MM.1S (cell line): ENCODE measurements around the gene HRAS.

ENCODE experiments used
- DNase-seq: peaks from one replicate; pipeline ENCODE4 v3.0.0-alpha.2; 2015
- H2AFZ ChIP-seq: fragments of 300-600 bp; sonication (generic); 2 replicates; pipeline ENCODE4 v1.6.0; 2016; ENCODE audit warnings: antibody characterized with exemption, low read length
- H3F3A ChIP-seq: fragments of 300-600 bp; sonication (generic); 2 replicates; pipeline ENCODE4 v1.6.1; 2016; ENCODE audit warnings: mild to moderate bottlenecking, antibody characterized with exemption, low read length, moderate library complexity, mixed read lengths; ENCODE audit not compliant: insufficient read depth
- H3K27ac ChIP-seq: fragments of 300-600 bp; sonication (generic); 2 replicates; pipeline ENCODE4 v1.5.1; 2016; ENCODE audit warnings: mild to moderate bottlenecking, low read length
- H3K27me3 ChIP-seq: fragments of 300-600 bp; sonication (generic); replicated peaks from 2 replicates; pipeline ENCODE4 v1.6.0; 2016; ENCODE audit warnings: low read length; ENCODE audit not compliant: insufficient read depth
- H3K36me3 ChIP-seq: fragments of 300-600 bp; sonication (generic); replicated peaks from 2 replicates; pipeline ENCODE4 v1.6.1; 2016; ENCODE audit warnings: mild to moderate bottlenecking, low read length, mixed read lengths; ENCODE audit not compliant: insufficient read depth
- H3K4me1 ChIP-seq: fragments of 300-600 bp; sonication (generic); 2 replicates; pipeline ENCODE4 v1.6.1; 2016; ENCODE audit warnings: low read length, mixed read lengths
- H3K4me2 ChIP-seq: fragments of 300-600 bp; sonication (generic); 2 replicates; pipeline ENCODE4 v1.6.0; 2016; ENCODE audit warnings: low read depth, low read length
- H3K4me3 ChIP-seq: fragments of 300-600 bp; sonication (generic); 2 replicates; pipeline ENCODE4 v1.5.1; 2016; ENCODE audit warnings: low read length, mixed read lengths
- H3K79me2 ChIP-seq: fragments of 300-600 bp; sonication (generic); 2 replicates; pipeline ENCODE4 v1.6.1; 2016; ENCODE audit warnings: mixed run types, low read length, mixed read lengths
- H3K9ac ChIP-seq: fragments of 300-600 bp; sonication (generic); 2 replicates; pipeline ENCODE4 v1.6.1; 2016; ENCODE audit warnings: low read length, mixed read lengths
- H3K9me2 ChIP-seq: fragments of 300-600 bp; sonication (generic); replicated peaks from 2 replicates; pipeline ENCODE4 v1.6.1; 2016; ENCODE audit warnings: mild to moderate bottlenecking, low read length, mixed read lengths; ENCODE audit not compliant: insufficient read depth
- H3K9me3 ChIP-seq: fragments of 300-600 bp; sonication (generic); replicated peaks from 2 replicates; pipeline ENCODE4 v1.6.1; 2016; ENCODE audit warnings: mild to moderate bottlenecking, low read length, mixed read lengths; ENCODE audit not compliant: insufficient read depth
- H4K20me1 ChIP-seq: fragments of 300-600 bp; sonication (generic); 2 replicates; pipeline ENCODE4 v1.6.1; 2016; ENCODE audit warnings: mild to moderate bottlenecking, low read length, moderate library complexity, mixed read lengths; ENCODE audit not compliant: insufficient read depth
- EZH2 ChIP-seq: fragments of 300-600 bp; sonication (generic); optimal IDR thresholded peaks from 2 replicates; pipeline ENCODE3; 2017; ENCODE audit warnings: low read depth, mild to moderate bottlenecking, antibody characterized with exemption, low read length, mixed read lengths
- EZH2phosphoT487 ChIP-seq: fragments of 300-600 bp; sonication (generic); IDR thresholded peaks from 2 replicates; pipeline ENCODE4 v1.6.1; 2018; ENCODE audit warnings: antibody characterized with exemption, low read length
- TF ChIP-seq, protein P1 (sequence below): fragments of 300-600 bp; sonication (generic); IDR thresholded peaks from 2 replicates; pipeline ENCODE4 v1.5.1; 2016; ENCODE audit warnings: antibody characterized with exemption, low read length, mixed read lengths

The HRAS gene

DNA sequence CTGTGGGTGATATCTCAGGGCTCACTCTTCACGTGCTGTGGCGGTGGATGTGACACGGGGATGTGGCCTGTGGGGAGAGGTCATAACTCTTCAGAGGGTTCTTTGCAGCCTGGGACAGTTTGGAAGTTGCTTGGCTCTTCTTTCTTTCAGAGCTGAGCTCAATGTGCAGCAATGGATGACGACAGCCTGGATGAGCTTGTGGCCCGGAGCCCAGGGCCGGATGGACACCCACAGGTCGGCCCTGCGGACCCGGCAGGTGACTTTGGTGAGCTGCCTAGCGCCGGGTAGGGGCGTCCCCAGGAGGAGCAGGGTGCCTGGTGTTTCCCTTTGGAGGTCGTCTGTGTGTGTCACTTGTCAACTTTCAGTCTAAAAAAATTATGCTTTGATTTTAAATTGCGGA is 46.0 kb upstream of the HRAS start:
- Histone ChIP-seq H3K9me2 (no peaks in the 10 kb centered on the region), H3K9ac (no peak overlapping the region), H3K27ac (no peak overlapping the region), H3K4me3 (no peak overlapping the region), H3K9me3 (no peaks in the 10 kb centered on the region), H2AFZ (no peak overlapping the region), H3K27me3 (no peaks in the 10 kb centered on the region), H3F3A (no peaks in the 10 kb centered on the region), H3K79me2 (peaks cover 81% of the 10 kb centered on the region), H3K4me1 (peaks cover 10% of the 10 kb centered on the region), H4K20me1 (peaks cover 48% of the 10 kb centered on the region), H3K4me2 (no peak overlapping the region), H3K36me3 (peaks cover 6% of the 10 kb centered on the region; the same call in 1 of the 2 replicates)
- no peak for TF ChIP-seq EZH2phosphoT487
- TF ChIP-seq EZH2: no peak
- TF ChIP-seq, protein P1, sequence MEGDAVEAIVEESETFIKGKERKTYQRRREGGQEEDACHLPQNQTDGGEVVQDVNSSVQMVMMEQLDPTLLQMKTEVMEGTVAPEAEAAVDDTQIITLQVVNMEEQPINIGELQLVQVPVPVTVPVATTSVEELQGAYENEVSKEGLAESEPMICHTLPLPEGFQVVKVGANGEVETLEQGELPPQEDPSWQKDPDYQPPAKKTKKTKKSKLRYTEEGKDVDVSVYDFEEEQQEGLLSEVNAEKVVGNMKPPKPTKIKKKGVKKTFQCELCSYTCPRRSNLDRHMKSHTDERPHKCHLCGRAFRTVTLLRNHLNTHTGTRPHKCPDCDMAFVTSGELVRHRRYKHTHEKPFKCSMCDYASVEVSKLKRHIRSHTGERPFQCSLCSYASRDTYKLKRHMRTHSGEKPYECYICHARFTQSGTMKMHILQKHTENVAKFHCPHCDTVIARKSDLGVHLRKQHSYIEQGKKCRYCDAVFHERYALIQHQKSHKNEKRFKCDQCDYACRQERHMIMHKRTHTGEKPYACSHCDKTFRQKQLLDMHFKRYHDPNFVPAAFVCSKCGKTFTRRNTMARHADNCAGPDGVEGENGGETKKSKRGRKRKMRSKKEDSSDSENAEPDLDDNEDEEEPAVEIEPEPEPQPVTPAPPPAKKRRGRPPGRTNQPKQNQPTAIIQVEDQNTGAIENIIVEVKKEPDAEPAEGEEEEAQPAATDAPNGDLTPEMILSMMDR: no peak
- DNase-seq: no peak

DNA sequence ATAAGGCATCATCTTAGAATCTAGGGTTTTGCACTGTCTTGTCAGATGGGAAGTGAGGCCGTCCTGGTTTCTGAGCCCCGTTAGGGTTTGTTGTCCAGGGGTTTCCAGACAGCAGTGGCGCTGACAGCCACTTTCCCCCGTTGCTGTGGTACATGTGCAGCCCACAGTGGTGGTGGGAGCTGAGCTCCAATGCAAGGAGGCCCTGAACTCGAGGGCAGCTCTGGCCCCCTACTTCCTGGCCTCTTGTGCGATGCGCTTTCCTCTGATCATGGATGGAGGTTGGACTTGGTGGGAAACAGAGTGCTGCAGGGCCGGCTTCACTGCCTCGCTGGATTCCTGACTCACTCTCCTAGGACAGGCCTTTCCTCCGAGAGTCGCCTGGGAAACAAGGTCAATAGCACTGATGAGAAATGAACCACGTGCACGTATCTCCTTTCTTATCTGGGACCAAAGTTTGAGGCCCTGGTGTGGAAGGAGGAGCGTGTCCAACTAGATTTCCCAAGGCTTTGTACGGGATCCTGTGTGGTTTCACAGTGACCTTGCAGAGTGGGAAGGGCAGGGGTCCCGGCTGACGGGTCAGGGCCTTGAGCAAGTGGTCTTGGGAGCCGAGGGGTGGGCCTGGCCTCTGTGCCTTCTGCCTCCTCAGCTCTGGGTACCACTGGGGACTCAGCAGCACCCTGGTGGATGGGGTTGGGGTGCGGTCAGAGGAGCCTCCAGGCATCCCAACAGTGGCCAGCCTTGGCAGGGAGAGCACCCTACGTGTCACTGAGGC is 44.6 kb upstream of the HRAS start:
- Histone ChIP-seq H3K4me1 (peaks cover 13% of the 10 kb centered on the region), H3F3A (no peaks in the 10 kb centered on the region), H4K20me1 (peaks cover 46% of the 10 kb centered on the region), H3K4me2 (no peak overlapping the region), H3K4me3 (no peak overlapping the region), H3K9ac (no peak overlapping the region), H3K9me3 (no peaks in the 10 kb centered on the region), H3K36me3 (peaks cover 6% of the 10 kb centered on the region; the same call in 1 of the 2 replicates), H2AFZ (no peak overlapping the region), H3K9me2 (no peaks in the 10 kb centered on the region), H3K27me3 (0 out of 2 replicates have a peak, but pooled peaks cover 5% of the 10 kb centered on the region), H3K27ac (no peak overlapping the region), H3K79me2 (peaks cover 78% of the 10 kb centered on the region)
- DNase-seq: no peak
- no peak for TF ChIP-seq EZH2
- TF ChIP-seq, protein P1: no peak
- TF ChIP-seq EZH2phosphoT487: no peak

DNA sequence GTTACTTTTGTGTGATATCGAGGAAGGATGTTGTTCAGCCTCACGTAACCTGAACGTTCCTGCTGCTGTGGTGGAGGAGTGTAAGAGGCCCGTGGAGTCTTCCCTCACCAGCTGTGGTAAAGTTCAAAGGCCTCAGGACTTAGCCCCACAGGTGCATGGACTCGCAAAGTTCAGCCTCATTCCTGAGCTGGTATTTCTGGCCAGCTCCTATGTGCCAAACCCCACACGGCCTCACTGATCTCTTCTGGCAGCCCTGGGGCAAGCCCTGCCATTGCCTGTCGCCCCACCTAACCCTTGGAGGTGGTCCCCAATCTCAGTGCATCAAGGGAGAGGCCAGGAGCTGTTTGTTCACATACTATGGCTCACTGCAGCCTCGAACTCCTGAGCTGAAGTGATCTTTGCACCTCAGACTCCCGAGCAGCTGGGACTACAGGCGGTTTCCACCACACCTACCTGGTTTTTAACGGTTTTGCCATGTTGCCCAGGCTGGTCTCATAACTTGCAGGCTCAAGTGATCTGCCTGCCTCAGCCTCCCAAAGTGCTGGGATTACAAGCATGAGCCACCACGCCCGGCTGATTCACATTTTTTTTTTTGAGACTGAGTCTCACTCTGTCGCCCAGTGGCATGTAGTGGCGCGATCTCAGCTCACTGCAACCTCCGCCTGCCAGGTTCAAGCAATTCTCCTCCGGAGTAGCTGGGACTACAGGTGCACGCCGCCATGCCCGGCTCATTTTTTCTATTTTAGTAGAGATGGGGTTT is 43.1 kb upstream of the HRAS start:
- Histone ChIP-seq H3K4me2 (peak overlapping the region; percentile 70), H3K27ac (peak overlapping the region; percentile 34; the same call in 1 of the 2 replicates), H4K20me1 (peaks cover 44% of the 10 kb centered on the region), H3K9ac (peak overlapping the region; percentile 33; the same call in 1 of the 2 replicates), H3K27me3 (0 out of 2 replicates have a peak, but pooled peaks cover 8% of the 10 kb centered on the region), H3K9me3 (no peaks in the 10 kb centered on the region), H3K9me2 (no peaks in the 10 kb centered on the region), H2AFZ (no peak overlapping the region), H3K79me2 (peaks cover 67% of the 10 kb centered on the region), H3K36me3 (peaks cover 3% of the 10 kb centered on the region; the same call in 1 of the 2 replicates), H3K4me3 (peak overlapping the region; percentile 92; the same call in 1 of the 2 replicates), H3K4me1 (peaks cover 16% of the 10 kb centered on the region), H3F3A (no peaks in the 10 kb centered on the region)
- peak; percentile 43 for DNase-seq
- TF ChIP-seq, protein P1: no peak
- TF ChIP-seq EZH2 (no peak), EZH2phosphoT487 (no peak)
